H9 (cell line): ENCODE measurements around the gene TNNT1. TPM values are rescaled to one million over a fixed set of nuclear protein-coding genes. Genes with fewer than 3 reads are reported as not detected.

Experiments used
- DNase-seq: peaks from one replicate; pipeline ENCODE4 v3.0.0-alpha.2; 2017
- H2AFZ ChIP-seq: one replicate; pipeline ENCODE4 v1.6.1; 2013; ENCODE audit warnings: mild to moderate bottlenecking, low read length, control low read depth, moderate library complexity
- H2AK5ac ChIP-seq: 2 replicates; pipeline ENCODE4 v1.6.1; 2013; ENCODE audit warnings: low read length, control low read depth, mixed read lengths; ENCODE audit not compliant: insufficient read length
- H2BK120ac ChIP-seq: one replicate; pipeline ENCODE4 v1.6.1; 2013; ENCODE audit warnings: low read depth, mild to moderate bottlenecking, low read length, control low read depth, inconsistent platforms; ENCODE audit not compliant: poor library complexity, severe bottlenecking
- H2BK12ac ChIP-seq: 2 replicates; pipeline ENCODE4 v1.6.1; 2013; ENCODE audit warnings: low read length, control low read depth, mixed read lengths, low read depth; ENCODE audit not compliant: insufficient read length
- H2BK15ac ChIP-seq: 2 replicates; pipeline ENCODE4 v1.6.1; 2013; ENCODE audit warnings: low read depth, low read length, control low read depth
- H2BK20ac ChIP-seq: one replicate; pipeline ENCODE4 v1.6.1; 2013; ENCODE audit warnings: low read depth, mild to moderate bottlenecking, low read length, control low read depth, inconsistent platforms; ENCODE audit not compliant: poor library complexity, severe bottlenecking
- H2BK5ac ChIP-seq: 2 replicates; pipeline ENCODE4 v1.6.1; 2013; ENCODE audit warnings: low read length, control low read depth, mixed read lengths; ENCODE audit not compliant: insufficient read length
- H3K14ac ChIP-seq: 2 replicates; pipeline ENCODE4 v1.6.1; 2013; ENCODE audit warnings: low read length, control low read depth; ENCODE audit not compliant: insufficient read depth
- H3K18ac ChIP-seq: 2 replicates; pipeline ENCODE4 v1.6.1; 2013; ENCODE audit warnings: low read depth, mild to moderate bottlenecking, mixed read lengths, low read length, control low read depth; ENCODE audit not compliant: insufficient read length
- H3K23ac ChIP-seq: 2 replicates; pipeline ENCODE4 v1.6.1; 2013; ENCODE audit warnings: low read length, control low read depth, mixed read lengths, low read depth; ENCODE audit not compliant: insufficient read length
- H3K23me2 ChIP-seq: 2 replicates; pipeline ENCODE4 v1.6.1; 2013; ENCODE audit warnings: low read depth, mild to moderate bottlenecking, mixed read lengths, low read length, control low read depth; ENCODE audit not compliant: insufficient read length, poor library complexity, severe bottlenecking
- H3K27ac ChIP-seq: 2 replicates; pipeline ENCODE4 v1.5.1; 2013; ENCODE audit warnings: low read length, control low read depth, mixed read lengths, low read depth; ENCODE audit not compliant: insufficient read length
- H3K27me3 ChIP-seq: 2 replicates; pipeline ENCODE4 v1.6.1; 2013; ENCODE audit warnings: low read length, control low read depth, inconsistent platforms; ENCODE audit not compliant: insufficient read depth
- H3K4ac ChIP-seq: 2 replicates; pipeline ENCODE4 v1.6.1; 2013; ENCODE audit warnings: low read depth, mild to moderate bottlenecking, control low read depth, inconsistent platforms, low read length, moderate library complexity
- H3K4me1 ChIP-seq: 2 replicates; pipeline ENCODE4 v1.6.1; 2013; ENCODE audit warnings: low read length, control low read depth, inconsistent platforms; ENCODE audit not compliant: insufficient read depth
- H3K4me2 ChIP-seq: 2 replicates; pipeline ENCODE4 v1.6.1; 2013; ENCODE audit warnings: low read length, control low read depth, mixed read lengths; ENCODE audit not compliant: insufficient read length, insufficient read depth
- H3K56ac ChIP-seq: 2 replicates; pipeline ENCODE4 v1.6.1; 2013; ENCODE audit warnings: low read depth, mild to moderate bottlenecking, mixed read lengths, low read length, control low read depth; ENCODE audit not compliant: insufficient read length
- H3K79me1 ChIP-seq: 2 replicates; pipeline ENCODE4 v1.6.1; 2013; ENCODE audit warnings: low read depth, mild to moderate bottlenecking, moderate library complexity, low read length, control low read depth, inconsistent platforms; ENCODE audit not compliant: insufficient read depth, poor library complexity, severe bottlenecking
- H3K79me2 ChIP-seq: 2 replicates; pipeline ENCODE4 v1.6.1; 2013; ENCODE audit warnings: low read length, control low read depth, inconsistent platforms; ENCODE audit not compliant: insufficient read depth
- H3K9ac ChIP-seq: 2 replicates; pipeline ENCODE4 v1.6.1; 2013; ENCODE audit warnings: low read length, control low read depth, mixed read lengths; ENCODE audit not compliant: insufficient read length; ENCODE audit errors: extremely low read depth
- H3K9me3 ChIP-seq: one replicate; pipeline ENCODE4 v1.6.1; 2013; ENCODE audit warnings: low read depth, low read length, inconsistent platforms; ENCODE audit not compliant: control insufficient read depth
- H3T11ph ChIP-seq: one replicate; pipeline ENCODE4 v1.6.1; 2013; ENCODE audit warnings: mild to moderate bottlenecking, low read length, control low read depth, inconsistent platforms
- H4K20me1 ChIP-seq: one replicate; pipeline ENCODE4 v1.6.1; 2013; ENCODE audit not compliant: control insufficient read depth, insufficient read length, insufficient read depth
- H4K5ac ChIP-seq: 2 replicates; pipeline ENCODE4 v1.6.1; 2013; ENCODE audit warnings: low read depth, mild to moderate bottlenecking, mixed read lengths, low read length, control low read depth; ENCODE audit not compliant: insufficient read length
- H4K8ac ChIP-seq: replicated peaks from 2 replicates; pipeline ENCODE4 v1.6.1; 2013; ENCODE audit warnings: low read length, control low read depth, mixed read lengths, low read depth; ENCODE audit not compliant: insufficient read length
- H4K91ac ChIP-seq: 2 replicates; pipeline ENCODE4 v1.6.1; 2013; ENCODE audit warnings: low read depth, mild to moderate bottlenecking, moderate library complexity, mixed read lengths, low read length, control low read depth; ENCODE audit not compliant: insufficient read length
- H3K27ac Mint-ChIP-seq, 3 experiments: 2 replicates in 2 of 3; 3 replicates in 1 of 3; pipeline ENCODE4 v1.8.0; 2020 to 2021; ENCODE audit warnings: mixed read lengths in 3 of 3, mild to moderate bottlenecking in 1 of 3, moderate library complexity in 1 of 3
- H3K27me3 Mint-ChIP-seq: 2 replicates; pipeline ENCODE4 v1.8.0; 2021; ENCODE audit warnings: low read depth, mild to moderate bottlenecking, moderate library complexity, mixed read lengths
- H3K36me3 Mint-ChIP-seq, 3 experiments: 2 replicates in 2 of 3; 3 replicates in 1 of 3; pipeline ENCODE4 v1.8.0; 2020 to 2021; ENCODE audit warnings: low read depth in 3 of 3, mixed read lengths in 3 of 3; ENCODE audit not compliant: insufficient read depth in 1 of 3
- H3K4me1 Mint-ChIP-seq, 2 experiments: 2 replicates each; pipeline ENCODE4 v1.8.0; 2020; ENCODE audit warnings: mixed read lengths in 2 of 2
- H3K4me3 Mint-ChIP-seq, 2 experiments: 2 replicates in 1 of 2; 3 replicates in 1 of 2; pipeline ENCODE4 v1.8.0; 2020 to 2021; ENCODE audit warnings: mild to moderate bottlenecking in 2 of 2, mixed read lengths in 2 of 2, moderate library complexity in 1 of 2
- H3K9me3 Mint-ChIP-seq, 2 experiments: 2 replicates in 1 of 2; 3 replicates in 1 of 2; pipeline ENCODE4 v1.8.0; 2020; ENCODE audit warnings: mild to moderate bottlenecking in 2 of 2, mixed read lengths in 2 of 2, moderate library complexity in 1 of 2
- CTCF ChIP-seq: fragments of 200-600 bp; sonication (generic); conservative IDR thresholded peaks from 3 replicates; pipeline ENCODE4 v1.8.0; 2021; ENCODE audit warnings: antibody characterized with exemption, mild to moderate bottlenecking
- WGBS: extraction: QIAGEN DNeasy Blood & Tissue Kit; methylation state at CpG from one replicate; pipeline ENCODE4 v1.1.7; 2013; ENCODE audit warnings: missing lambda C conversion rate, low lambda C conversion rate, mixed read lengths; ENCODE audit not compliant: insufficient read length; ENCODE audit errors: extremely low coverage; 5-methylcytosine and 5-hydroxymethylcytosine counted together
- total RNA-seq: library from RNA; stranded (reverse); gene quantifications from 2 replicates; pipeline ENCODE4 v1.2.1, GENCODE V29; 2021

TNNT1 gene
- total RNA-seq, 1 experiment from 2014 or later, result 127 TPM

- Histone ChIP-seq H3K4me1 (no peaks in the 10 kb centered on the region; the same call in 1 of the 2 replicates), H4K91ac (no peak overlapping the region), H2BK120ac (no peak overlapping the region), H4K8ac (no peak overlapping the region), H2AFZ (no peak overlapping the region), H3K27ac (no peak overlapping the region), H3K4ac (no peak overlapping the region), H2BK20ac (no peak overlapping the region), H3K79me2 (no peaks in the 10 kb centered on the region), H3T11ph (no peak overlapping the region), H2BK5ac (no peak overlapping the region), H3K14ac (no peak overlapping the region), H4K20me1 (no peaks in the 10 kb centered on the region), H3K79me1 (no peaks in the 10 kb centered on the region), H3K9me3 (no peaks in the 10 kb centered on the region), H2BK12ac (no peak overlapping the region), H3K4me2 (peak overlapping the region; percentile 80), H3K23ac (no peak overlapping the region), H3K9ac (no peak overlapping the region), H3K18ac (no peak overlapping the region), H2BK15ac (no peak overlapping the region; the same call in 1 of the 2 replicates), H3K27me3 (no peaks in the 10 kb centered on the region; the same call in 1 of the 2 replicates), H3K23me2 (peaks cover 12% of the 10 kb centered on the region), H3K56ac (no peak overlapping the region), H2AK5ac (no peak overlapping the region), H4K5ac (no peak overlapping the region)
- H3K4me3 Mint-ChIP-seq, result peak overlapping the region in 1 of 2 experiments; percentile 50; a peak in 1 of 5 replicates
- no CpG with 5 or more reads among the region's 61 CpGs for WGBS
- no peak for DNase-seq
- no peak for TF ChIP-seq CTCF
- H3K27me3 Mint-ChIP-seq, result peaks cover 25% of the 10 kb centered on the region
- H3K27ac Mint-ChIP-seq, result no peak overlapping the region
- peaks cover 0 to 2% of the 10 kb centered on the region in 2 experiments; a peak in 1 of 5 replicates for H3K9me3 Mint-ChIP-seq
- peaks cover 21 to 33% of the 10 kb centered on the region in 2 experiments for H3K4me1 Mint-ChIP-seq
- no peaks in the 10 kb centered on the region; a peak in 2 of 7 replicates for H3K36me3 Mint-ChIP-seq
Observed at GRCh38 chr19:55161571-55162322, 12.7 kb upstream of the TNNT1 start.
